Muscle layer of duodenum (tissue), 2 donors: Measurements from ENCODE around the gene FUBP1.

Experiments used
- H3K27ac ChIP-seq: one replicate; pipeline ENCODE4 v1.7.0; 2013; ENCODE audit warnings: mild to moderate bottlenecking, low read length
- H3K27me3 ChIP-seq: one replicate; pipeline ENCODE4 v1.7.0; 2013; ENCODE audit warnings: low read depth, mild to moderate bottlenecking, control low read depth, low read length
- H3K36me3 ChIP-seq, 2 donors: one replicate each; pipeline ENCODE4 v1.7.0; 2013; ENCODE audit warnings: low read length in 2 of 2, control low read depth in 1 of 2, mild to moderate bottlenecking in 1 of 2; ENCODE audit not compliant: insufficient read depth in 2 of 2, control insufficient read depth in 1 of 2
- H3K4me1 ChIP-seq, 2 donors: one replicate each; pipeline ENCODE4 v1.7.0; 2013; ENCODE audit warnings: low read length in 2 of 2, mild to moderate bottlenecking in 2 of 2, control low read depth in 1 of 2, moderate library complexity in 1 of 2; ENCODE audit not compliant: insufficient read depth in 2 of 2, control insufficient read depth in 1 of 2
- H3K4me3 ChIP-seq, 2 donors: one replicate each; pipeline ENCODE4 v1.7.0; 2013; ENCODE audit warnings: low read length in 2 of 2, low read depth in 1 of 2, mild to moderate bottlenecking in 1 of 2
- H3K9me3 ChIP-seq, 2 donors: one replicate each; pipeline ENCODE4 v1.7.0; 2013; ENCODE audit warnings: low read length in 2 of 2, control low read depth in 1 of 2, mild to moderate bottlenecking in 1 of 2; ENCODE audit not compliant: control insufficient read depth in 1 of 2
- donor health status: healthy.

FUBP1 gene

GRCh38 chr1:77966291-77966690 is 12.6 kb downstream of the FUBP1 start:
- peaks cover 0 to 19% of the 10 kb centered on the region in 2 donors for H3K4me1 ChIP-seq
- H3K27me3 ChIP-seq = no peaks in the 10 kb centered on the region
- H3K36me3 ChIP-seq = peaks cover 64 to 69% of the 10 kb centered on the region in 2 donors

DNA sequence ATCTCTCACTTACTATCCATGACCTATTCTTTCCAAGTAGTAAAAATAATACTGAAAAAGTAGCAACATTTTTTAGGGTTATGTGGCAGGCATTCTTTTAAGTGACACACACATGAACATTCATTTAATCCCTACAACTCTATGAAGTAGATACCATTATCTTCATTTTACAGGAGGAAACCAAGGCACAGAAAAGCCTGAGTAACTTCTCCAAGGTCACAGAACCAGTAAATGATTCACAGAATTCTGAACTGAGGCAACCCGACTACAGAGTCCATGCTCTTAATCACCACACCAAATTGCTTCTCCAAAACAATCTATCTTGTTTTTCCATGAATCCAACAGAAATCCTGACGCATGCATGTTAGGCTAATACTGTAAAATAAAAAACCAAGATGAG is 17.5 kb downstream of the FUBP1 start:
- Histone ChIP-seq H3K9me3 (no peaks in the 10 kb centered on the region), H3K27me3 (no peaks in the 10 kb centered on the region), H3K4me1 (no peaks in the 10 kb centered on the region), H3K36me3 (peaks cover 83 to 84% of the 10 kb centered on the region in 2 donors), H3K4me3 (no peak overlapping the region), H3K27ac (no peak overlapping the region)

More at GRCh38 chr1:77966291-77966690, 12.6 kb downstream of the FUBP1 start:
- H3K9me3 ChIP-seq = no peaks in the 10 kb centered on the region
- no peak overlapping the region for H3K27ac ChIP-seq
- H3K4me3 ChIP-seq = no peak overlapping the region

GRCh38 chr1:77958850-77959249 is 20.0 kb downstream of the FUBP1 start:
- H3K27ac ChIP-seq = no peak overlapping the region
- H3K9me3 ChIP-seq = no peaks in the 10 kb centered on the region
- no peaks in the 10 kb centered on the region for H3K4me1 ChIP-seq
- H3K36me3 ChIP-seq = peaks cover 79 to 81% of the 10 kb centered on the region in 2 donors
- no peaks in the 10 kb centered on the region for H3K27me3 ChIP-seq
- no peak overlapping the region for H3K4me3 ChIP-seq

GRCh38 chr1:77958391-77958790 is 20.5 kb downstream of the FUBP1 start:
- H3K36me3 ChIP-seq = peaks cover 78% of the 10 kb centered on the region in 2 donors
- no peaks in the 10 kb centered on the region for H3K27me3 ChIP-seq
- no peaks in the 10 kb centered on the region for H3K4me1 ChIP-seq
- H3K4me3 ChIP-seq = no peak overlapping the region
- no peak overlapping the region for H3K27ac ChIP-seq
- no peaks in the 10 kb centered on the region for H3K9me3 ChIP-seq

DNA sequence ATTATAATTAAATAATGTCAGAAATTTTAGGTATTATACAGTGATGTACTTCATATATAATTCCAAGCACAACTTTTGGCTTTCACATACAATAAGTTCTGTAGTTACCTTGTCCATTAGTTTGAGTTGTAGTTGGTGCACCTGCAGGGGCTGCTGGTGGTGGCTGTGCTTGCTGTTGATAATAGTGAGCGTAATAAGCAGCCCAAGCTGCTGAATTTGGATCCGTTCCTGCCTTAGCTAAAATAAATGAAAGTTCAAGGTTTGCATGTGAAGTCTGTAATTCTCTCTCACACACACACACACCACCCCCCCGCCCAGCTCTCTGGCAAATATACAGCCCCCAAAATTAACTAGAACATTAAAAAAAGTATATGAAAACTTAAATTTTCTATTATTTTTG is 22.4 kb downstream of the FUBP1 start:
- H3K36me3 ChIP-seq = peaks cover 67 to 76% of the 10 kb centered on the region in 2 donors
- no peaks in the 10 kb centered on the region for H3K4me1 ChIP-seq
- H3K9me3 ChIP-seq = no peaks in the 10 kb centered on the region
- H3K4me3 ChIP-seq = no peak overlapping the region
- H3K27ac ChIP-seq = no peak overlapping the region
- H3K27me3 ChIP-seq = no peaks in the 10 kb centered on the region

- H3K27ac ChIP-seq = no peak overlapping the region
- H3K4me3 ChIP-seq = no peak overlapping the region
- H3K36me3 ChIP-seq = peaks cover 67 to 71% of the 10 kb centered on the region in 2 donors
- no peaks in the 10 kb centered on the region for H3K27me3 ChIP-seq
- no peaks in the 10 kb centered on the region for H3K4me1 ChIP-seq
- no peaks in the 10 kb centered on the region for H3K9me3 ChIP-seq
Observed at GRCh38 chr1:77955709-77956108, 23.2 kb downstream of the FUBP1 start.

DNA sequence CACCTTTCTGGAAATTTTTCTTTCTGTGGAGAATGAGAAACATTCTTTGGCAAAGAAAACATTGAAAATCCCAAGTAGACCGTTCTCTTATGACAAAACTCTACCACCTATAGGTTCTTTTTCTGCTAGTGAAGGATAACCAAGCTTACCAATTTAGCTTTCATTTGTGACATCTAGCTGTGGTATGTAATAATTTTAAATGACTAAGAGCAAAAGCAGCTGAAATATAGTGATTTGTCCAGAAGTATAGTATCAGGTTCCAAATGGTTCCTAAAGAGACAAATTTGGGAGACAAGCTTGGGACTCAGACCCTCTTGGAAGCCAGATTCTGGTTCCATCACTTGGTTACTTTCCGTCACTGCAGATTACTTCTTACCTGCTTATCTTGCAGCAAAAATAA is 24.4 kb downstream of the FUBP1 start:
- no peak overlapping the region for H3K27ac ChIP-seq
- no peaks in the 10 kb centered on the region for H3K27me3 ChIP-seq
- no peak overlapping the region for H3K4me3 ChIP-seq
- H3K9me3 ChIP-seq = no peaks in the 10 kb centered on the region
- H3K4me1 ChIP-seq = no peaks in the 10 kb centered on the region
- peaks cover 59 to 67% of the 10 kb centered on the region in 2 donors for H3K36me3 ChIP-seq

DNA sequence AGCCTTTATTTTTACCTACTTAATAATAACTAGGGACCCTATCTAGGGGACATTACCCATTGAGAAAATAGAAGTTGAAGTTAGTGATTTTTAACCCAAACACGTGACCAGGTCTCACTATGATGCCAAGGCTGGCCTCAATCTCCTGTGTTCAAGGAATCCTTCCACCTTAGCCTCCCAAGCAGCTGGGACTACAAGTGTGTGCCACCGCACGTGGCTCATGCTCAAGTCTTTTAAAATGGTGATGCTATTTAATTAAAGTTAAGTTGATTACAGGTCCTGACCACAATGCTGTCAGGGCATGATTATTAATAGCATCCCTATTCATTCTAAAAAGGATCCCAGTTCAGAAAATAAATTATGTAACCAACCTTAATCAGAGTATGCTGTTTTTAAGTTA is 25.0 kb downstream of the FUBP1 start:
- H3K36me3 ChIP-seq = peaks cover 56 to 65% of the 10 kb centered on the region in 2 donors

DNA sequence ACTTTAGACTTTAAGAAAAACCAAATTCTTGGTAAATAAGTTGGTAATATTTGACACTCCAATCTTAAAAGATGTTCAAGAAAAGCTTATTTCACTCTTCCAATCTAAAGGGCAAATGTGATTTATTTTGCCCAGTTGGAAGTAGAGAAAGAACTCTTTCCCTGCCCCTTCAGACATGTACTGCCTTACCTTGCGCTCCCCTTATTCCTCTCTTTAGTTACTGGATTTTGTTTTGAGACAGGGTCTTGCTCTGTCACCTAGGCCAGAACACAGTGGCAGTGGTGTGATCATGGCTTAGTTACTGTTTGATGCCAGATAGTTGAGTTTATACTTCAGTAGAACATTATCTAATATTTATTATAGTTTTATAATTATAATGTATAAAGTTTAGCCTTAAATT is 27.5 kb downstream of the FUBP1 start:
- H3K27me3 ChIP-seq = no peaks in the 10 kb centered on the region
- H3K9me3 ChIP-seq = no peaks in the 10 kb centered on the region
- H3K4me1 ChIP-seq = peaks cover 0 to 18% of the 10 kb centered on the region in 2 donors
- H3K27ac ChIP-seq = no peak overlapping the region
- peaks cover 61 to 71% of the 10 kb centered on the region in 2 donors for H3K36me3 ChIP-seq
- no peak overlapping the region for H3K4me3 ChIP-seq

More for the DNA sequence above, 25.0 kb downstream of the FUBP1 start:
- H3K9me3 ChIP-seq = no peaks in the 10 kb centered on the region
- H3K4me1 ChIP-seq = peaks cover 0 to 4% of the 10 kb centered on the region in 2 donors
- no peak overlapping the region for H3K27ac ChIP-seq
- no peaks in the 10 kb centered on the region for H3K27me3 ChIP-seq
- H3K4me3 ChIP-seq = no peak overlapping the region

DNA sequence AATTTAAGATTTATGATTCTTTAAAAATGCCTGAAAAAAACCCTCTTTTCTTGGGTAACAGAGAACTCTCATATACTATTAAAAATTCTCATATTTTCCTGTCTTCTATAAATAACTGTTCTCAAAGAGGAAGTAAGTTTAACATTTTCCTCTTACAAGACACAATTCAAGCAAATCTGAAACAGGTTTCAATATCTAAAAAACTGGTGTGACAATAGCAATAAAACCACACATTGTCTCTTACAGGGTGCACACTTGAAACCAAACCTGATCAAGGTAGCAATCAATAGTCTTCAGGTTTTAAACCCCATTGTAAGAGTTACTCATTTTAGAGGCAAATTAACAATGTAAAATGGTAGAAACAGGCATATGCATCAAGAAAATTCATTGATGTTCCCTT is 28.0 kb downstream of the FUBP1 start:
- no peak overlapping the region for H3K27ac ChIP-seq
- peaks cover 0 to 18% of the 10 kb centered on the region in 2 donors for H3K4me1 ChIP-seq
- peaks cover 62 to 71% of the 10 kb centered on the region in 2 donors for H3K36me3 ChIP-seq
- no peaks in the 10 kb centered on the region for H3K27me3 ChIP-seq
- H3K4me3 ChIP-seq = no peak overlapping the region
- no peaks in the 10 kb centered on the region for H3K9me3 ChIP-seq

DNA sequence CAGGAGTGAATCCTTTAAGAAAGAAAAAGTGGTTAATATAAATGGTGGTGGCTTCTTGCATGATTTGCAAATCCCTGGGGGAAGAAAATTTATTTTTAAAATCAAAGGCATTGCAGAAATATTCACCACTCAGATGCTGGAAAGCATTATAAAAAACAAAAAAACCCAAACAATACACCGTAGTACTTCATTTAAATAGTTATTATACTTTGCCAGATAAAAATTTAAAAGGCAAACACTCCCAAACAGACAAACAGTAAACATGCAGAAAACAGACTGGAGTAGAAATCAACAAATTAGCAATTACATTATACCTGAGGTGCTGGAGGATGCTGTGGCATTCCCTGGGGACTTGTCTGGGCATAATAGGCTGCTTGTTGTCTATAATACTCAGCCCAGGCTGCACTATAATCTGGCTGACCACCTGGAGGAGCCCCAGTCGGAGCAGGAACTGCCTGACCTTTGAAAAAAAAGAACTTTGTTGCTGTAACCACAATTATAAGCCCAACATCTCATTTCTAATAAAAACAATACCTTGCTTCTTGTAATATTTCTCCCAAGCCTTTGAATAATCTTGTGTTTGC is 29.9 kb downstream of the FUBP1 start:
- no peak overlapping the region for H3K4me3 ChIP-seq
- H3K36me3 ChIP-seq = peaks cover 52 to 68% of the 10 kb centered on the region in 2 donors
- no peaks in the 10 kb centered on the region for H3K9me3 ChIP-seq
- H3K4me1 ChIP-seq = peaks cover 0 to 18% of the 10 kb centered on the region in 2 donors
- H3K27me3 ChIP-seq = no peaks in the 10 kb centered on the region
- H3K27ac ChIP-seq = no peak overlapping the region

DNA sequence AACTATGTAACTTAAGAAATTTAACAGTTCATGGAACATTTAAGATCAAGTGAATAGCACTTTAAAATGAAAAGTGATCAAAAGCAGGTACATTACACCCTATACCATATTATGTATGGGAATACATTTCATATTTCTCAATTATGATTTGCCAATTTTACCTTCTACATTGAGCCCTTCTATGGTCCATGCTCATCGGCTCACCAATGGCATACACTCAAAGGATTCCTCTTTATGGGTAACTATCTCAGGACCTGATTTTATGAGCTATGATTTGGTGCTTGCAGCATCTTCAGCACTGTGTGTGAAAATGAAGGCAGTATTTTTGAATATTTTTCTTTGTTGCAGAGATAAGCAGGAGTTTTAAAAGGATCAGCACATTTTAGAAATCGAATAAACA is 33.5 kb downstream of the FUBP1 start:
- Histone ChIP-seq H3K27ac (no peak overlapping the region), H3K4me1 (peaks cover 0 to 18% of the 10 kb centered on the region in 2 donors), H3K36me3 (peaks cover 43 to 57% of the 10 kb centered on the region in 2 donors), H3K27me3 (no peaks in the 10 kb centered on the region), H3K4me3 (no peak overlapping the region), H3K9me3 (no peaks in the 10 kb centered on the region)
